LNCaP clone FGC (cell line): ENCODE data around the gene MTPN.
A peak's percentile ranks its signal among the peaks of the same experiment; 100 is the strongest.

ENCODE experiments used
- DNase-seq: peaks from one replicate; pipeline ENCODE4 v3.0.0-alpha.2; 2011; ENCODE audit warnings: low read depth
- H3K4me3 ChIP-seq: 2 replicates; pipeline ENCODE4 v1.5.1; 2011; ENCODE audit warnings: mild to moderate bottlenecking, low read depth, low read length, control low read depth
- TF ChIP-seq, protein P1 (sequence below): IDR thresholded peaks from 2 replicates; pipeline ENCODE4 v1.5.1; 2012; ENCODE audit warnings: mild to moderate bottlenecking; ENCODE audit not compliant: control insufficient read depth, insufficient read depth; ENCODE audit errors: extremely low read depth

The MTPN gene

DNA sequence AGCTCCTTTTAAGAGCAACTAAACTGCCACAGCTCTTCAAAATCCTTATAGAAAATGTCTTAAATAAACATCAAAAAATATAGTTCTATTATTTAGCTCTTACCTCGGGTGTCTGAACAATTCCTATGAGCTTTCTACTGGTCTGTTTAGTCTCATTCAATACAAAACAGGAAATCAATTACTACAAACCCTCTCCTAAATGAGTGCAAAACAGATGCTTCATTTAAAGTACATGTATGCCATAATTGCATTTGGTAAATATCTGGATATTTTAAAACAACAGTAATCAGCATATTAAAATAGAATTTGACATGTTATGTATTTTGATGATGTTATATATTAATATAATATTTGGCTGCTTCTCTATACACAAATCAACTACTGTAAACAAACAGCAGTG lies 38.5 kb upstream of the MTPN start:
- no peak for DNase-seq
- TF ChIP-seq, protein P1, sequence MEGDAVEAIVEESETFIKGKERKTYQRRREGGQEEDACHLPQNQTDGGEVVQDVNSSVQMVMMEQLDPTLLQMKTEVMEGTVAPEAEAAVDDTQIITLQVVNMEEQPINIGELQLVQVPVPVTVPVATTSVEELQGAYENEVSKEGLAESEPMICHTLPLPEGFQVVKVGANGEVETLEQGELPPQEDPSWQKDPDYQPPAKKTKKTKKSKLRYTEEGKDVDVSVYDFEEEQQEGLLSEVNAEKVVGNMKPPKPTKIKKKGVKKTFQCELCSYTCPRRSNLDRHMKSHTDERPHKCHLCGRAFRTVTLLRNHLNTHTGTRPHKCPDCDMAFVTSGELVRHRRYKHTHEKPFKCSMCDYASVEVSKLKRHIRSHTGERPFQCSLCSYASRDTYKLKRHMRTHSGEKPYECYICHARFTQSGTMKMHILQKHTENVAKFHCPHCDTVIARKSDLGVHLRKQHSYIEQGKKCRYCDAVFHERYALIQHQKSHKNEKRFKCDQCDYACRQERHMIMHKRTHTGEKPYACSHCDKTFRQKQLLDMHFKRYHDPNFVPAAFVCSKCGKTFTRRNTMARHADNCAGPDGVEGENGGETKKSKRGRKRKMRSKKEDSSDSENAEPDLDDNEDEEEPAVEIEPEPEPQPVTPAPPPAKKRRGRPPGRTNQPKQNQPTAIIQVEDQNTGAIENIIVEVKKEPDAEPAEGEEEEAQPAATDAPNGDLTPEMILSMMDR: no peak
- H3K4me3 ChIP-seq: no peak overlapping the region

DNA sequence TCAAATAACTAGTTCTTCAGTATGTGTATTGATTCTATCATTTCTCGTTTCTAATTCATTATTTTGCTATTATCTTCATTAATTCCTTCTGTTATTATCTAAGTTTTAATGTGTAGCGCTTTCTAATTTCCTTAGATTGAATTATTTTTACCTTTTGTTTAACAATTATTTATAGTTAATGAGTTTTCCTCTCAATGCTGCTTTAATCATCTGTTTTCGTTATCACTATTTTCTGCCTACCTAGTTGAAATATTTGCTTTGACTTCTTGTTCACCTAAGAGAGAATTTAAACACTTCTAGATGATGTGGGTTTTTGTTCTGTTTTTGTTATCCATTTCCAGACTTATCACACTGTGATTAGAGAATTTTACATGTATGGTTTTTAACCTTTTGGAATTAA lies 37.5 kb upstream of the MTPN start:
- DNase-seq: no peak
- H3K4me3 ChIP-seq: no peak overlapping the region
- TF ChIP-seq, protein P1: no peak

DNA sequence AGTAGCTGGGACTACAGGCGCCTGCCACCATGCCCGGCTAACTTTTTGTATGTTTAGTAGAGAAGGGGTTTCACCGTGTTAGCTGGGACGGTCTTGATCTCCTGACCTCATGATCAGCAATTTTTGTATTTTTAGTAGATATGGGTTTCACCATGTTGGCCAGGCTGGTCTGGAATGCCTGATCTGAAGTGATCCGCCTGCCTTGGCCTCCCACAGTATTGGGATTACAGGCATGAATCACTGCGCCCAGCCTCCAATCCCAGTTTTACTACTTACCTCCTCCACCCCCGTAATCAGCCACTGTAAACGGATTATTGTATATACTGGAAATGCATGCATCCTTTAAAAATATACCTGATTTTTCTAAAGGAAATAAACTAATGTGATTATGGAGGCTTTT lies 35.1 kb upstream of the MTPN start:
- no peak for DNase-seq
- TF ChIP-seq, protein P1: no peak
- no peak overlapping the region for H3K4me3 ChIP-seq

DNA sequence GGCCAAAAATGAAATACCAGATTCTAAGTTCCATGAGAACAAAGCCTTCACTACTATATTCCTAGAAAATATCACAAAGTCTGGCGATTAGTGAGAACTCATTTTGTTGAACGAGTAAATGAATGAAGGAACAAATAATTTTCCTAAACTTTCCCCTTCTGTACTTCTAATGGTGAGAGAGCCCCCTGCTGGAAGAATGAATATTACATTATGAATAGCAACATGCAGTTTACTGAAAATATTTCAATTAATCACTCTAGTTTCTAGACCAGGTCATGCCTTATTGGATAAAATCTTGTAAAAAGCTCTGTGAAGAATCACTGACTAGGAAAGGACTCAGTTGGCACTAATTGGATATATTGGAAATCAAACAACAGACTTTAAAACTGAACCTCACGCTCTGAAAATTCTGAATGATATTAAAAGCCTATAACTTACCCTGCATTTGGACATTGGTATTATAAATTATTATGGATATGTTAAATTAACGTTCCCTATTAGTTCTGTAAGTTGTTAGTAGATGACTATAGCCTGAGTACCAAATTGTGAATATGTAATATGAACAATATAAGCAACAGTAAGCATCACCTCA lies 32.4 kb upstream of the MTPN start:
- TF ChIP-seq, protein P1: peak; percentile 55
- no peak for DNase-seq
- no peak overlapping the region for H3K4me3 ChIP-seq

DNA sequence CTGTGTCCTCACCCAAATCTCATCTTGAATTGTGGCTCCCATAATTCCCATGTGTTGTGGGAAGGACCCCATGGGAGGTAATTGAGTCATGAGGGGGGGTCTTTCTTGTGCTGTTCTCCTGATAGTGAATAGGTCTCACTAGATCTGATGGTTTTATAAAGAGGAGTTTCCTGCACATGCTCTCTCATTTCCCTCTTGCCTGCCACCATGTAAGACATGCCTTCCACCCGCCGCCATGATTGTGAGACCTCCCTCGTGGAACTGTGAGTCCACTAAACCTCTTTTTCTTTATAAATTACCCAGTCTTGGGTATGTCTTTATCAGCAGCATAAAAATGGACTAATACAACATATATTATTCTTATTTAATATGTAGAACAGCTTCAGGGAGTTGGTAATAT lies 29.0 kb upstream of the MTPN start:
- no peak for DNase-seq
- TF ChIP-seq, protein P1: no peak
- no peak overlapping the region for H3K4me3 ChIP-seq

DNA sequence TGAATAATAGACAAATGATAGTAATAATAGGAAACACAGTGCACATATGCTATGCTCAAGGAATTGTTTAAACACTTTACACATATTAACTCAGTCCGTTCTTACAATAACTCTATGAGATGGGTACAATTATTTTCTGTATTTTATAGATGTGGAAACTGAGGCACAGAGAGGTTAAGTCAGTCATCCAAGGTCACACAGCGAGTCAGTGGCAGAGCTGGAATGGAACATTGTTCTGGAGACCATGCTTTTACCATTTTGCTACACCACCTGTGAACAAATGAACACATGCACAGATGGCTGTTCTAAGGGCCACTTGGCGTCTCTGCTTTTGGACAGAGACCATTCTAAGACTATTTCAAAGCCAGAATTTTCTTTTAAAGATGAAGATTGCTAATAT lies 26.9 kb upstream of the MTPN start:
- TF ChIP-seq, protein P1: no peak
- H3K4me3 ChIP-seq: no peak overlapping the region
- no peak for DNase-seq

DNA sequence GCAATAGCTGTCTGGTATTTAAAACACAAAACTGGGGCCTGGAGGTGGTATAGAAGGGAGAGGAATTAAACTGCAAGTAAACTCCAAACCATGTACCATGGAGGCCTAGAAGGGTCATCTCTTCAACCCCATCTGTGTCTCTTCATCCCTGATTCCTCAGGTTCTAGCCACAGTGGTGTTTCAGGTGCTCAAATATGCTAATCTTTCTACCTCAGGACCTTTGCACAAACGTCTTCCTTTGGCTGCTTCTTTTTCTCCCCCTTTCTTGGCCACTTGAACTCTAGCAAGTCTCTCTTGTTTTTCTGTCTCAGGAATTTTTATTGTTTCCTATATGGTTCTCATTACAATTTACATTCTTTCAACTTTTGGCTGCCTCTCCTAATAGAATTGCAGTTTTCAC lies 25.6 kb upstream of the MTPN start:
- H3K4me3 ChIP-seq: no peak overlapping the region
- no peak for DNase-seq
- TF ChIP-seq, protein P1: no peak
